HG02938 (cell line): Measurements from ENCODE around the gene ZXDC.
A peak's percentile ranks its signal among the peaks of the same experiment; 100 is the strongest.

Experiments
- ATAC-seq: cut with Tn5 transposase; IDR thresholded peaks from one replicate; pipeline ENCODE4 v1.9.1; 2021; ENCODE audit warnings: mild to moderate bottlenecking, moderate library complexity; ENCODE audit not compliant: unreplicated experiment

The ZXDC gene

GRCh38 chr3:126399756-126400155 is 75.9 kb downstream of the ZXDC start:
- ATAC-seq, result no peak

- no peak for ATAC-seq
Observed at GRCh38 chr3:126399351-126399735, 76.3 kb downstream of the ZXDC start.

GRCh38 chr3:126398423-126399350 is 77.0 kb downstream of the ZXDC start:
- ATAC-seq, result no peak

- no peak for ATAC-seq
Observed at GRCh38 chr3:126397610-126398422, 77.9 kb downstream of the ZXDC start.

GRCh38 chr3:126396536-126396935 is 79.2 kb downstream of the ZXDC start:
- no peak for ATAC-seq

- ATAC-seq, result no peak
Observed at GRCh38 chr3:126395846-126396513, 79.7 kb downstream of the ZXDC start.

- no peak for ATAC-seq
Observed at GRCh38 chr3:126394977-126395321, 80.7 kb downstream of the ZXDC start.

- no peak for ATAC-seq
Observed at GRCh38 chr3:126394179-126394976, 81.3 kb downstream of the ZXDC start, which contains the start of gene CFAP100. TSS of gene CFAP100 (plus strand) at chr3:126394909. CDS start at chr3:126396001, 1,092 bp downstream.

GRCh38 chr3:126393563-126393962 is 82.1 kb downstream of the ZXDC start:
- no peak for ATAC-seq

- ATAC-seq, result no peak
Observed at GRCh38 chr3:126392246-126392645, 83.4 kb downstream of the ZXDC start.

- ATAC-seq, result no peak
Observed at GRCh38 chr3:126391631-126392030, 84.1 kb downstream of the ZXDC start.

GRCh38 chr3:126390751-126391150 is 84.9 kb downstream of the ZXDC start:
- ATAC-seq, result no peak

GRCh38 chr3:126390201-126390600 is 85.5 kb downstream of the ZXDC start:
- no peak for ATAC-seq

GRCh38 chr3:126389794-126390146 is 85.9 kb downstream of the ZXDC start:
- ATAC-seq, result no peak

- ATAC-seq, result peak; percentile 51
Observed at GRCh38 chr3:126389112-126389793, 86.4 kb downstream of the ZXDC start.
